Stomach smooth muscle (tissue), 2 donors: ENCODE results near the gene RAET1E.
"Not testable (repeated sequence)": the region's sequence is repeated elsewhere in the genome, so short reads cannot be mapped to it uniquely, and the experiment has no call there.

ENCODE experiments used
- H3K27ac ChIP-seq: one replicate; pipeline ENCODE4 v1.7.0; 2013; ENCODE audit warnings: mild to moderate bottlenecking, low read length, inconsistent platforms
- H3K27me3 ChIP-seq, 2 donors: one replicate each; pipeline ENCODE4 v1.7.0; 2013; ENCODE audit warnings: low read length in 2 of 2; ENCODE audit not compliant: insufficient read depth in 2 of 2, control insufficient read depth in 1 of 2
- H3K36me3 ChIP-seq, 2 donors: one replicate each; pipeline ENCODE4 v1.7.0; 2013; ENCODE audit warnings: low read length in 2 of 2; ENCODE audit not compliant: control insufficient read depth in 2 of 2, insufficient read depth in 2 of 2
- H3K4me1 ChIP-seq: one replicate; pipeline ENCODE4 v1.7.0; 2013; ENCODE audit warnings: low read length; ENCODE audit not compliant: control insufficient read depth, insufficient read depth
- H3K4me3 ChIP-seq, 2 donors: one replicate each; pipeline ENCODE4 v1.7.0; 2013; ENCODE audit warnings: low read length in 2 of 2
- H3K9ac ChIP-seq, 2 donors: one replicate each; pipeline ENCODE4 v1.7.0; 2013; ENCODE audit warnings: low read length in 2 of 2, mild to moderate bottlenecking in 1 of 2
- H3K9me3 ChIP-seq, 2 donors: one replicate each; pipeline ENCODE4 v1.7.0; 2013; ENCODE audit warnings: low read length in 2 of 2; ENCODE audit not compliant: control insufficient read depth in 2 of 2
- donor health status: healthy.
- donor health status: Pancreatic carcinoma.

Gene RAET1E

DNA sequence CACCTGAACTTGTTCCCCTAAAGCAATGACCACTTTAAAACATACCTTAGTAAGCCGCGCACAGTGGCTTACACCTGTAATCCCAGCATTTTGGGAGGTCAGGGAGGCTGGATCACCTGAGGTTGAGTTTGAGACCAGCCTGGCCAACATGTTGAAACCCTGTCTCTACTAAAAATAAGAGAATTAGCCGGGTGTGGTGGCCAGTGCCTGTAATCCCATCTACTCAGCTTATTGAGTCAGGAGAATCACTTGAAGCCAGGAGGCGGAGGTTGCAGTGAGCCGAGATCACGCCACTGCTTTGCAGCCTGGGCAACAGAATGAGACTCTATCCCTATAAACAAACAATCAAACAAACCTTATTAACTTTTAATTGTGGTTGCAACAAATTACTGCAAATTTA, 1.6 kb upstream of the RAET1E start:
- Histone ChIP-seq H3K27ac (no peak overlapping the region), H3K27me3 (no peaks in the 10 kb centered on the region)

DNA sequence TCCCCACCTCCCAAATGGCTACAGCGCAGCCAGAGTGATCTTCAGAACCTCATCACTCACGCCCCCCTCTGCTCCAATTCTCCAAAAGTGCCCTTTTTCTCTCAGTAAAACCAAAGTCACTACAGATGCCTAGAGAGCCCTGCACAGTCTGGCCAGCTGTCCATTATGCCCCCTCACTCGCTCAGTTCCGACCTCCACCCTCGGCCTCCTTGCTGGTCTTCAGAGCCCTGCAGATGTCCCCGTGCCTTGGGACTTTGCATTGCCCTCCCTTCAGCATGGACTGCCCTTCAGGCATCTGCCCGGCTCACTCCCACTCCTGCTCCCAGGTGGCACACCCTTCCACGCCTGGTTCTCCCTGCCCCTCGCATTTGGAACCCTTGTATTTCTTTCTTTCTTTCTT, 1.1 kb upstream of the RAET1E start:
- H3K4me1 ChIP-seq, result peaks cover 33% of the 10 kb centered on the region
- no peak overlapping the region for H3K9ac ChIP-seq
- H3K36me3 ChIP-seq, result no peaks in the 10 kb centered on the region
- no peaks in the 10 kb centered on the region for H3K27me3 ChIP-seq
- H3K9me3 ChIP-seq, result no peaks in the 10 kb centered on the region
- no peak overlapping the region for H3K4me3 ChIP-seq
- no peak overlapping the region for H3K27ac ChIP-seq

More for the DNA sequence above, 1.6 kb upstream of the RAET1E start:
- Histone ChIP-seq H3K4me3 (no peak overlapping the region), H3K9ac (no peak overlapping the region), H3K4me1 (peaks cover 36% of the 10 kb centered on the region), H3K36me3 (no peaks in the 10 kb centered on the region), H3K9me3 (no peaks in the 10 kb centered on the region)

DNA sequence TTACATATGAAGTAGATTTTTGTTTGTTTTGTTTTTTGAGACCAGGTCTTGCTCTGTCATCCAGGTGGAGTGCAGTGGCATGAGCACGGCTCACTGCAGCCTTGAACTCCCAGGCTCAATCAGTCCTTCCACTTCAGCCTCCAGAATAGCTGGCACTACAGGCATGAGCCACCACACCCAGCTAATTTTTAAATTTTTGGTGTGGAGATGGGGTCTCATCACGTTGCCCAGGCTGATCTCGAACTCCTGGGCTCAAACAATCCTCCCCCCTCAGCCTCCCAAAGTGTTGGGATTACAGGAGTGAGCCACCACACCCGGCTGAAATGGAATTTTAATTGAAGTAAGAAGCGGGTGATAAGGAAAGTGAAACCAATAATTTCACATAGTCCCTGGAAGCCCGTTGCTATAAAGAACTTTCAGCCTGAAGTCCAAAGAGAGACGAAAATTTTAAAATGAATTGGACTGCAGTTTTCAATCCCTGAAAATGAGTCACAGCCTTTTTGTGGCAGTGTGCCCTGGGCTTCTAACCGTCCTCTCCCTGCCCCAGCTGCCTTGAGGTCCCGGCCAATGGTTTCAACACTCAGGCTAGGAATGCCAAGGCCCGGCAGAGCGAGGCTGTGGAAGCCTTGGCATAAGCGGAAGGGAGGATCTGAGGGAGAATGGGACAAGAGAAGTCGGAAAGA, 757 bp downstream of the RAET1E start:
- Histone ChIP-seq H3K27me3 (no peaks in the 10 kb centered on the region), H3K9ac (peak overlapping the region; percentile 51 to 58), H3K4me1 (peaks cover 33% of the 10 kb centered on the region), H3K27ac (peak overlapping the region; percentile 64), H3K4me3 (peak overlapping the region; percentile 60 to 70), H3K9me3 (no peaks in the 10 kb centered on the region), H3K36me3 (no peaks in the 10 kb centered on the region)

DNA sequence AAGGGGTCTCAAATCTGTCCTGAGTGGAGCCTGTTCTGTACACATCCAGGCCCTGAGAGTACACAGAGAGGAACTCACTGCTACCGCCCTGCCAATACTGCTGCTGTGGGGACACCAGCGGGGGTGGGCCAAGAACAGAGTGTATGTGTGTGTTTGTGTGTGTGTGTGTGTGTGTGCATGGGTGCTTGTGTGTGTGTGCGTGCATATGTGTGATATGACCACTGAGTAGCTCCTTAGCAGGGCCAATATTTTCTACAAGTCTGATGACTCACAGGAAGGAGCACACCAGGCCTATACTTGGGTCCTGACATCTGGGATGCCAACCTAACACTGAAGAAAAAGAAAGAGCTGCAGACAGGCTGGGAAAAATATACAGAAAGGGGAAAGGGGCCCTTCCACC, 1.4 kb downstream of the RAET1E start:
- H3K9ac ChIP-seq, result no peak overlapping the region
- peaks cover 33% of the 10 kb centered on the region for H3K4me1 ChIP-seq
- H3K9me3 ChIP-seq, result no peaks in the 10 kb centered on the region
- no peaks in the 10 kb centered on the region for H3K27me3 ChIP-seq
- H3K36me3 ChIP-seq, result no peaks in the 10 kb centered on the region
- no peak overlapping the region for H3K27ac ChIP-seq
- peak overlapping the region; percentile 60 to 70 for H3K4me3 ChIP-seq

DNA sequence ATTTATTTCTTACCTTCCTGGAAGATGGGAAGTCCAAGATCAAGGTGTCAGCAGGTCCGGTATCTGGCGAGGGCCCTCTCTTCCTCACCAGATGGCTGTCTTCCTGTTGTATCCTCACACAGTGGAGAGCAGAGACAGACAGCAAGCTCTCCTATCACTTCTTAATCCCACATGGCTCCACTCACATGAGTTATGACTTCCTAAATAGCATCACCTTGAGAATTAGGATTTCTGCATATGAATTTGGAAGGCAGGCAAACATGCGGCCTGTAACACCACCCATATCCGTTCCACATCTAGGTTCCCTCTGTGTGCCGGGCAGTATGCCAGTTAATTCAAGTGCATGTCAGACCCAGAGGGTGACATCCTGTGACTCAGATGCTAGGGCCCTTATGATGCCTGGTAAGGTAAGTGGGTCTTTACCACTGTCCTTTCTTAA, 2.1 kb downstream of the RAET1E start:
- peaks cover 33% of the 10 kb centered on the region for H3K4me1 ChIP-seq
- no peaks in the 10 kb centered on the region for H3K9me3 ChIP-seq
- H3K27ac ChIP-seq, result no peak overlapping the region

DNA sequence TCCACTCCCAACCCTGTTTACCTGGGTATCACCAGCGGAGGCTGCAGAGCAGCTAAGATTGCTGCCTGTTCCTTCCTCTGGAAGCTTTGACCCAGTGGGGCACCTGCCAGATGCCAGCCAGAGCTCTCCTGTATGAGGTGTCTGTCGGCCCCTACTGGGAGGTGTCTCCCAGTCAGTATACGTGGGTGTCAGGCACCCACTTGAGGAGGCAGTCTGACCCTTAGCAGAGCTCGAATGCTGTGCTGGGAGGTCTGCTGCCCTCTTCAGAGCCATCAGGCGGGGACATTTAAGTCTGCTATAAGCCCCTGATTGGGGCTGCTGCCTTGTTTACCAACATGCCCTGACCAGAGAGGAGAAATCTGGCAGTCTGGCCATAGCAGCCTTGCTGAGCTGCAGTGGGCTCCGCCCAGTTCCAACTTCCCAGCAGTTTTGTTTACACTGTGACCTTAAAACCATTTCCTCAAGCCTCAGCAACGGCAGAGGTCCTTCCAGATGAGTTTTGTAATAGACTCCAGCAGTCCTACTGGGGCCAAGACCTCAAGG, 2.8 kb downstream of the RAET1E start:
- H3K9ac ChIP-seq, result no peak overlapping the region
- H3K27ac ChIP-seq, result no peak overlapping the region
- H3K9me3 ChIP-seq, result no peaks in the 10 kb centered on the region
- no peaks in the 10 kb centered on the region for H3K36me3 ChIP-seq
- H3K4me1 ChIP-seq, result peaks cover 33% of the 10 kb centered on the region
- no peaks in the 10 kb centered on the region for H3K27me3 ChIP-seq
- peak overlapping the region in 1 of 2 donors; percentile 29 for H3K4me3 ChIP-seq

More for the DNA sequence above, 2.1 kb downstream of the RAET1E start:
- Histone ChIP-seq H3K36me3 (no peaks in the 10 kb centered on the region), H3K27me3 (no peaks in the 10 kb centered on the region), H3K9ac (no peak overlapping the region), H3K4me3 (no peak overlapping the region)

- H3K4me3 ChIP-seq, H3K27me3 ChIP-seq, H3K9ac ChIP-seq, H3K36me3 ChIP-seq, H3K27ac ChIP-seq, H3K9me3 ChIP-seq: not testable (repeated sequence)
- H3K4me1 ChIP-seq, result peaks cover 22% of the 10 kb centered on the region
Measured at GRCh38 chr6:149891864-149892263, 6.0 kb downstream of the RAET1E start.

DNA sequence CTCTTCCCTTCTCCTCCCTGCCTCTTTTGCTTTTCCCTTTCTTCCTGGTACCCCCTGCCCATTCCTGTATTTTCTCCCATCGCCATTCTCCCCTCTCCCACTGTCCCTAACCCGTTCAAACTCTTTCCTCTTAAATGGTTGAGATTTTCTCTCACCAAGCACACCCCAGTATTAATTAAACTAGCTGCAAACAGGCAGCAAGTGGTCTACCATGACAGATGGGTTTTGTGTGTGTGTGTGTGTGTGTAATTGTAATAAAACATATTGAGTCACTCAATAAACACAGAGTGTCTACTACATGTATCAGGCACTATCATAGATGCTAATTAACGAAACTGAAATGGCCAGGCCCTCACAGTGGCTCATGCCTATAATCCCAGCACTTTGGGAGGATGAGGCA, 6.7 kb downstream of the RAET1E start:
- no peak overlapping the region for H3K9ac ChIP-seq
- no peaks in the 10 kb centered on the region for H3K9me3 ChIP-seq
- peaks cover 15% of the 10 kb centered on the region for H3K4me1 ChIP-seq
- H3K27me3 ChIP-seq, result no peaks in the 10 kb centered on the region
- H3K4me3 ChIP-seq, result no peak overlapping the region
- H3K27ac ChIP-seq, result no peak overlapping the region
- H3K36me3 ChIP-seq, result no peaks in the 10 kb centered on the region

DNA sequence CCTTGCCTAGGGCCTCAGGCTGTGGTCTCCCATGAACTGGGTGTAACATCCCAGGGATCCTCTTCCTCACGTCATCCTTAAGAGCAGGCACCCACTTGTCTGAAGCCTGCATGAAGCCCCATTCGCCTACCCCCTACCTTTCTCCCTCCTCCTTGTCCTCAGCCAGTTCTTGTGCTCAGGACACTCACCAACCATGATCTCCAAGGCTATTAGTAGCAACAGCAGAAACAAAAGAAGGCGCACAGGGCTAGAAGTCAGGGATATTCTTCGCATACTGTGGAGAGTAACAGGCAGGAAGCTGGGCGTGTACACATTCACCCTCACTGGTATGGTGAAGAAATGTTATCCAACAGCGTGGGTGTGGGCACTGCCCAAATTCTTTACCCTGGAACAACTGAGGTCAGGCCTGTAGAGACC, 7.3 kb downstream of the RAET1E start:
- no peak overlapping the region for H3K27ac ChIP-seq

DNA sequence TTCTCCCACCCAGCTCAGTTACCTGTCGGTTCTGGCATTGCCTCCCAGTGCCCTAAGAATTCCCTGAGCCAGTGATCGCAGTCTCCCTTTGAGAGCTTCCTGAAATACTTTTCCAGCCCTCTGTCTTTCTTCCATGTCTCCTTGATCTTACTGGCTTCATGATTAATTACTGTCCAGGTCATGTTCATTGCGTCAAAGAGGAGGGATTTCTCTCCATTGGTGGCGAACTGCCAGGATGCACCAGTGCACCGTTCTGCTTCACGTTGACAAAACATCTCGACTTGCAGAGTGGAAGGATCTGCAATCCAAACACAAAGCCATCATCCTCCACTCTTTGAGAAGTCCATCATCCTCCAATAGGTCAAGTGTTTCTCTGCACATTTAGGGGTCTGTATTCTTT, 8.6 kb downstream of the RAET1E start:
- Histone ChIP-seq H3K9me3 (no peaks in the 10 kb centered on the region), H3K4me3 (no peak overlapping the region), H3K9ac (no peak overlapping the region), H3K4me1 (no peaks in the 10 kb centered on the region), H3K27me3 (no peaks in the 10 kb centered on the region), H3K36me3 (no peaks in the 10 kb centered on the region), H3K27ac (no peak overlapping the region)

More for the DNA sequence above, 7.3 kb downstream of the RAET1E start:
- Histone ChIP-seq H3K27me3 (no peaks in the 10 kb centered on the region), H3K9me3 (no peaks in the 10 kb centered on the region), H3K9ac (no peak overlapping the region), H3K36me3 (no peaks in the 10 kb centered on the region), H3K4me3 (no peak overlapping the region), H3K4me1 (peaks cover 9% of the 10 kb centered on the region)

- Histone ChIP-seq H3K4me1 (no peaks in the 10 kb centered on the region), H3K27ac (no peak overlapping the region), H3K4me3 (no peak overlapping the region), H3K36me3 (no peaks in the 10 kb centered on the region), H3K9me3 (no peaks in the 10 kb centered on the region), H3K27me3 (no peaks in the 10 kb centered on the region), H3K9ac (no peak overlapping the region)
Measured at GRCh38 chr6:149888659-149889058, 9.3 kb downstream of the RAET1E start.
